Vagina (tissue), 2 donors: Measurements from ENCODE around the gene FXYD6.

Source experiments
- CTCF ChIP-seq, 3 experiments: fragments of 450-650 bp in 2 of 3; fragments of 200-600 bp in 1 of 3; sonication (generic) in 1 of 3; IDR thresholded peaks; one replicate each; pipeline ENCODE4 v1.5.1; 2017 to 2019; ENCODE audit warnings: antibody characterized with exemption in 3 of 3, mild to moderate bottlenecking in 2 of 3, moderate library complexity in 2 of 3
- POLR2A ChIP-seq, 2 donors: fragments of 450-650 bp; IDR thresholded peaks; one replicate each; pipeline ENCODE4 v1.6.1; 2017; ENCODE audit warnings: antibody characterized with exemption in 2 of 2, mild to moderate bottlenecking in 2 of 2, moderate library complexity in 2 of 2

- TF ChIP-seq POLR2A (IDR thresholded peaks at IDR 0.05), result no peak
- TF ChIP-seq CTCF (IDR thresholded peaks at IDR 0.05), result no peak
These were observed 39.2 kb downstream of the FXYD6 start for GRCh38 chr11:117837070-117837776.
